OCI-LY3 (cell line): ENCODE measurements around the gene SLC25A29.

Experiments used
- CTCF ChIP-seq: fragments of 200-600, 300-600 bp; sonication (generic); IDR thresholded peaks from 2 replicates; pipeline ENCODE4 v1.5.1; 2014; ENCODE audit warnings: antibody characterized with exemption, low read length, low read depth
- EZH2phosphoT487 ChIP-seq: fragments of 200-600 bp; shearing (Covaris generic); IDR thresholded peaks from 2 replicates; pipeline ENCODE4 v1.6.1; 2018; ENCODE audit warnings: antibody characterized with exemption, mixed run types, low read depth

DNA sequence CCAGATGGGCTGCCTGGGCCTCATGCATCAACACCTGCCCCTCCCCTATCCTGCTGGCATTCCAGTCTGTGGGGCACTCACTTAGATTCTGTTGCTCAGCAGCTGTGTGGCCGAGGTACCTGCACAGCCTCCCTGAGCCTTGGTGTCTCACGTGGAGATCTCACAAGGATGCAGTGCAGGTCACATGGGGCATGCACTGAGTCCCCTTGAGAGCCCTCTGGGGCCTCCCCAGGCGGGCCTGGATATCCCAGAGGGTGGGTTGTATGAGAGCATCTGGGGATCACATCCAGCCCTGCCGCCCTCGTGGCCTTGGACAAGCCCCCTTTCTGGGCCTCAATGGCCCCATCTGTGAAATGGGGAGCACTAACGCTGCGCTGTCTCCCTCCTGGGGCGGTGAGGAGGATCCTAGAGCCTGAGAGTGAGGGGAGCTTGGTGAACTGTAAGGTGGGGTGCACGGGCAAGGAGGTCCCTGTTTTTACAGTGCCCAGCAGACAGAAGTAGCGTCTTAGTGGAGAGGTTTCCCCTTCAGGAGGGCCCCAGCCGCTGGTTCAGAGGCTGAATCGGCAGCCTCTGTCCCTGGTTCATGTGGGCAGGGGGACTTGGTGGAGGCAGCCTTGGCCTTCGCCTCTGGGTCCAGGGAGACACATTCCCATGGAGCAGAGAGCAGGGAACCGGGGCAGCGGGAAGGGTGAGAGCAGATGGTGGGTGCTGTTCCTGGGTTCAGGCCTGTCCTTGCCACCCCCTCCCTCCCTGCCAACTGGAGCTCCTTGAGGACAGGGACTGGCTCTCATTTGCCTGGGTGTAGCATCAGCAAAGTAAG lies 16.1 kb upstream of the SLC25A29 start:
- TF ChIP-seq CTCF (no peak), EZH2phosphoT487 (no peak)
